Ectodermal cell (in vitro differentiated cells): ENCODE results near the gene ARL4D.
"Not testable (repeated sequence)": the region's sequence is repeated elsewhere in the genome, so short reads cannot be mapped to it uniquely, and the experiment has no call there.

ENCODE experiments used
- H3K27ac ChIP-seq: 2 replicates; pipeline ENCODE4 v1.7.0; 2013; ENCODE audit warnings: mild to moderate bottlenecking, low read depth, low read length; ENCODE audit not compliant: insufficient read depth, poor library complexity, severe bottlenecking
- H3K27me3 ChIP-seq: 2 replicates; pipeline ENCODE4 v1.7.0; 2013; ENCODE audit warnings: mild to moderate bottlenecking, low read length; ENCODE audit not compliant: insufficient read depth, control insufficient read depth, poor library complexity, severe bottlenecking
- H3K36me3 ChIP-seq: one replicate; pipeline ENCODE4 v1.7.0; 2013; ENCODE audit warnings: low read length; ENCODE audit not compliant: control insufficient read depth, insufficient read depth
- H3K4me1 ChIP-seq: one replicate; pipeline ENCODE4 v1.7.0; 2013; ENCODE audit warnings: low read length; ENCODE audit not compliant: control insufficient read depth, insufficient read depth
- H3K4me3 ChIP-seq: 2 replicates; pipeline ENCODE4 v1.7.0; 2013; ENCODE audit warnings: low read depth, low read length, control low read depth; ENCODE audit not compliant: insufficient read depth
- H3K9me3 ChIP-seq: 2 replicates; pipeline ENCODE4 v1.7.0; 2013; ENCODE audit warnings: mild to moderate bottlenecking, low read length, moderate library complexity; ENCODE audit not compliant: control insufficient read depth
- WGBS, 2 experiments: methylation state at CpG; one replicate each; pipeline ENCODE4 v1.1.7; 2013; ENCODE audit warnings: missing lambda C conversion rate in 2 of 2; 5-methylcytosine and 5-hydroxymethylcytosine counted together

Gene ARL4D

DNA sequence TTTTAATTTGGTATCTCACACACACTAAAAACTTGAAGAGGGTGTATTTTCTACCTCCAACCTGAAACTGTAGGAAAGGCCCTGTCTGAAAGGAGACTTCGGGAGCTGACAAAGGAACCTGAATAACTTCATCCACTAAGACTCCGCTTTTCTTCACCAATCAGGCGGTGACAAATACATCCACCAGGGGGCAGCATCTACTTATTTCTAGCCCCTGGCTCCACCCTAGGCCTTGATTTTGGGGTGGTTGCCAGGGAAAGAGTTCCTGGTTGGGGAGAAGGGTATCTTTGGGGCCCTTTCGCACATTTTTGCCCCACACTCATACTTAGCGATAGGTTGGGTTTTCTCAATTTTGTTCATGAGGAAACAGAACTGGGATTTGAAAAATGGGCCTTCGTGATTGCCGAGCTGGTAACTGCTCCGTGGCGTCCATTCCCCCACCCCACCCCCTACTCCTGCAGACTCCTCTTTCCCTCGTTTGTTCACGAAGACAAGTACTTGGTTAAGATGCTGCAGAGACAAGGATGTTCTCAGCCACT, 4.8 kb upstream of the ARL4D start:
- Histone ChIP-seq H3K27me3 (no peaks in the 10 kb centered on the region), H3K4me3 (no peak overlapping the region), H3K4me1 (peaks cover 4% of the 10 kb centered on the region), H3K27ac (no peak overlapping the region), H3K36me3 (no peaks in the 10 kb centered on the region), H3K9me3 (no peaks in the 10 kb centered on the region)
- WGBS, 2 experiments, result 43 to 44% methylated on average over 11 of the region's 11 CpGs

DNA sequence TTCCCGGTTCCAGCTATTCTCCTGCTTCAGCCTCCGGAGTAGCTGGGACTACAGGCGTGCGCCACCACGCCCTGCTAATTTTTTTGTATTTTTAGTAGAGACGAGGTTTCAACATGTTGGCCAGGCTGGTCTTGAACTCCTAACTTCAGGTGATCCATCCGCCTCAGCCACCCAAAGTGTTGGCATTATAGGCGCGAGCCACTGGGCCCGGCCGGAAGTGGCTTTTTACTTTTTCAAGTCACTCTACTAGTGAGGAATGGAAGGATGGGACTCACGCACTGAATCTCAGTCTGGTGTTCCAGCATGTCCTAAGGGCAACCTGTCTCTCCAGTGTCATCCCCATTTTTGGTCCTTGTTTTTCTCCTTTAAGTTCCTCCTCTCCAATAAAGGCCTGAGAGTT, 4.1 kb upstream of the ARL4D start:
- 90 to 96% methylated on average over 12 of the region's 12 CpGs for WGBS, 2 experiments
- H3K27me3 ChIP-seq, H3K4me1 ChIP-seq, H3K9me3 ChIP-seq, H3K27ac ChIP-seq, H3K4me3 ChIP-seq, H3K36me3 ChIP-seq: not testable (repeated sequence)

DNA sequence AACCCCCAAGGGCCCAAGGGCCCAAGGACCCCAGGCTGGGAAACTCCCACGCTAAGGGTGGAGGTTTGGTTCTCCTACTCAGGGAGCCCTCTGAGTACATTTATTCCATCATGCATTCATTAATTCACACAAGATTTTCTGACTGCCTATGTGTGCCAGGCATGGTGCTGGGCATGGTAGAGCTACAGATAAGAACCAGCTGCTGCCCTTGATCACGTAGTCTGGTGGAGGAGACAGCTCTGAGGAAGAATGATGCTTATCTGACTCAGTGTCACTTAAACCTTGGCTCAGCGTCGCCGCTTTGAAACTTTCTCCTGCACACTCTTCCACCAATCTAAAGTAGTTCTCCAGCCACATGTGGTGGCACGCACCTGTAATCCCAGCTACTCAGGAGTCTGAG, 3.6 kb upstream of the ARL4D start:
- H3K27ac ChIP-seq, result no peak overlapping the region
- H3K27me3 ChIP-seq, result no peaks in the 10 kb centered on the region
- no peaks in the 10 kb centered on the region for H3K36me3 ChIP-seq
- peaks cover 11% of the 10 kb centered on the region for H3K4me1 ChIP-seq
- H3K9me3 ChIP-seq, result no peaks in the 10 kb centered on the region
- H3K4me3 ChIP-seq, result no peak overlapping the region
- WGBS, 2 experiments, result 97 to 98% methylated on average over 6 of the region's 6 CpGs

GRCh38 chr17:43396491-43397060, 2.2 kb upstream of the ARL4D start:
- Histone ChIP-seq H3K36me3 (no peaks in the 10 kb centered on the region), H3K4me3 (no peak overlapping the region), H3K4me1 (peaks cover 17% of the 10 kb centered on the region), H3K27me3 (no peaks in the 10 kb centered on the region), H3K27ac (no peak overlapping the region), H3K9me3 (no peaks in the 10 kb centered on the region)
- WGBS, 2 experiments, result 92 to 94% methylated on average over 5 of the region's 5 CpGs

DNA sequence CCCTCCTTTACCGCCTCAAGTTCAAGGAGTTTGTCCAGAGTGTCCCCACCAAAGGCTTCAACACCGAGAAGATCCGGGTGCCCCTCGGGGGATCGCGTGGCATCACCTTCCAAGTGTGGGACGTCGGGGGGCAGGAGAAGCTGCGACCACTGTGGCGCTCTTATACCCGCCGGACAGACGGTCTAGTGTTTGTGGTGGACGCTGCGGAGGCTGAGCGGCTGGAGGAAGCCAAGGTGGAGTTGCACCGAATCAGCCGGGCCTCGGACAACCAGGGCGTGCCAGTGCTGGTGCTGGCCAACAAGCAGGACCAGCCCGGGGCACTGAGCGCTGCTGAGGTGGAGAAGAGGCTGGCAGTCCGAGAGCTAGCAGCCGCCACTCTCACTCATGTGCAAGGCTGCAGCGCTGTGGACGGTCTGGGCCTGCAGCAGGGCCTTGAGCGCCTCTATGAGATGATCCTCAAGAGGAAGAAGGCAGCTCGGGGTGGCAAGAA, 1.1 kb downstream of the ARL4D start:
- no peaks in the 10 kb centered on the region for H3K9me3 ChIP-seq
- peak overlapping the region; percentile 58 for H3K4me3 ChIP-seq
- H3K36me3 ChIP-seq, result no peaks in the 10 kb centered on the region
- WGBS, 2 experiments, result 96 to 98% methylated on average over 27 to 28 of the region's 28 CpGs
- no peaks in the 10 kb centered on the region for H3K27me3 ChIP-seq
- H3K27ac ChIP-seq, result no peak overlapping the region
- peaks cover 25% of the 10 kb centered on the region for H3K4me1 ChIP-seq

GRCh38 chr17:43400943-43401717, 2.3 kb downstream of the ARL4D start:
- Histone ChIP-seq H3K4me3 (no peak overlapping the region), H3K27ac (no peak overlapping the region), H3K27me3 (no peaks in the 10 kb centered on the region), H3K9me3 (no peaks in the 10 kb centered on the region), H3K4me1 (peaks cover 25% of the 10 kb centered on the region), H3K36me3 (no peaks in the 10 kb centered on the region)
- 81% methylated on average over 4 of the region's 4 CpGs for WGBS, 2 experiments

- Histone ChIP-seq H3K36me3 (no peaks in the 10 kb centered on the region), H3K27ac (no peak overlapping the region), H3K4me1 (peaks cover 28% of the 10 kb centered on the region), H3K27me3 (no peaks in the 10 kb centered on the region), H3K4me3 (no peak overlapping the region), H3K9me3 (no peaks in the 10 kb centered on the region)
- 92 to 94% methylated on average over 6 of the region's 6 CpGs for WGBS, 2 experiments
Observed at GRCh38 chr17:43402078-43402477, 3.3 kb downstream of the ARL4D start.

GRCh38 chr17:43402567-43402966, 3.8 kb downstream of the ARL4D start:
- Histone ChIP-seq H3K4me1 (peaks cover 28% of the 10 kb centered on the region), H3K4me3 (no peak overlapping the region), H3K27me3 (no peaks in the 10 kb centered on the region), H3K27ac (no peak overlapping the region), H3K9me3 (no peaks in the 10 kb centered on the region), H3K36me3 (no peaks in the 10 kb centered on the region)
- WGBS, 2 experiments, result 88 to 91% methylated on average over 3 of the region's 3 CpGs

- H3K36me3 ChIP-seq, result no peaks in the 10 kb centered on the region
- H3K27ac ChIP-seq, result no peak overlapping the region
- WGBS, 2 experiments, result 68 to 75% methylated on average over 5 of the region's 5 CpGs
Observed at GRCh38 chr17:43403846-43404245, 5.1 kb downstream of the ARL4D start.

DNA sequence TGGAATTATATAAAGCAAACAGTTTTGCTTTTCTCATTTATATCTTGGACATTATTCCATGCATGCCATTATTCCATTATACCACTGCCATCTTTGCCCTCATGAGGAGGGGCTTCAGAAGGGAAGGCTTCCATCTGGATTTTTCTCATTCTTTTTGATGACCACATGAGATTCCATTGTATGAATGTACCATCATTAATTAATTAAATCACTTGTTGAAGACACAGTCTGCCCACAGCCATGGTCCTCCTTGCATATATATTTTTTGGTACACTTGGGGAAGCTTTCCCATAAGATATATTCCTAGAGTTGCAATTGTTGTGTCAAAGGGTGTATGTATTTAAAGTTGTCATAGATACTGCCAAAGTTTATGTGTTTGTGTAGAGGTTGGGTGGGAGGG, 7.1 kb downstream of the ARL4D start:
- Histone ChIP-seq H3K4me3 (no peak overlapping the region), H3K36me3 (no peaks in the 10 kb centered on the region), H3K27me3 (no peaks in the 10 kb centered on the region), H3K4me1 (peaks cover 12% of the 10 kb centered on the region), H3K27ac (no peak overlapping the region), H3K9me3 (no peaks in the 10 kb centered on the region)

More at GRCh38 chr17:43403846-43404245, 5.1 kb downstream of the ARL4D start:
- no peak overlapping the region for H3K4me3 ChIP-seq
- no peaks in the 10 kb centered on the region for H3K9me3 ChIP-seq
- H3K4me1 ChIP-seq, result peaks cover 24% of the 10 kb centered on the region
- H3K27me3 ChIP-seq, result no peaks in the 10 kb centered on the region
